ENCODE data around the gene TRAPPC13. TPM values are rescaled to one million over a fixed set of nuclear protein-coding genes. Genes with fewer than 3 reads are reported as not detected.
A peak's percentile ranks its signal among the peaks of the same experiment; 100 is the strongest.

Gene TRAPPC13, protein sequence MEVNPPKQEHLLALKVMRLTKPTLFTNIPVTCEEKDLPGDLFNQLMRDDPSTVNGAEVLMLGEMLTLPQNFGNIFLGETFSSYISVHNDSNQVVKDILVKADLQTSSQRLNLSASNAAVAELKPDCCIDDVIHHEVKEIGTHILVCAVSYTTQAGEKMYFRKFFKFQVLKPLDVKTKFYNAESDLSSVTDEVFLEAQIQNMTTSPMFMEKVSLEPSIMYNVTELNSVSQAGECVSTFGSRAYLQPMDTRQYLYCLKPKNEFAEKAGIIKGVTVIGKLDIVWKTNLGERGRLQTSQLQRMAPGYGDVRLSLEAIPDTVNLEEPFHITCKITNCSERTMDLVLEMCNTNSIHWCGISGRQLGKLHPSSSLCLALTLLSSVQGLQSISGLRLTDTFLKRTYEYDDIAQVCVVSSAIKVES
- 7.8 TPM for polyA plus RNA-seq (2012; ENCODE audit: insufficient read length, low read depth)

DNA sequence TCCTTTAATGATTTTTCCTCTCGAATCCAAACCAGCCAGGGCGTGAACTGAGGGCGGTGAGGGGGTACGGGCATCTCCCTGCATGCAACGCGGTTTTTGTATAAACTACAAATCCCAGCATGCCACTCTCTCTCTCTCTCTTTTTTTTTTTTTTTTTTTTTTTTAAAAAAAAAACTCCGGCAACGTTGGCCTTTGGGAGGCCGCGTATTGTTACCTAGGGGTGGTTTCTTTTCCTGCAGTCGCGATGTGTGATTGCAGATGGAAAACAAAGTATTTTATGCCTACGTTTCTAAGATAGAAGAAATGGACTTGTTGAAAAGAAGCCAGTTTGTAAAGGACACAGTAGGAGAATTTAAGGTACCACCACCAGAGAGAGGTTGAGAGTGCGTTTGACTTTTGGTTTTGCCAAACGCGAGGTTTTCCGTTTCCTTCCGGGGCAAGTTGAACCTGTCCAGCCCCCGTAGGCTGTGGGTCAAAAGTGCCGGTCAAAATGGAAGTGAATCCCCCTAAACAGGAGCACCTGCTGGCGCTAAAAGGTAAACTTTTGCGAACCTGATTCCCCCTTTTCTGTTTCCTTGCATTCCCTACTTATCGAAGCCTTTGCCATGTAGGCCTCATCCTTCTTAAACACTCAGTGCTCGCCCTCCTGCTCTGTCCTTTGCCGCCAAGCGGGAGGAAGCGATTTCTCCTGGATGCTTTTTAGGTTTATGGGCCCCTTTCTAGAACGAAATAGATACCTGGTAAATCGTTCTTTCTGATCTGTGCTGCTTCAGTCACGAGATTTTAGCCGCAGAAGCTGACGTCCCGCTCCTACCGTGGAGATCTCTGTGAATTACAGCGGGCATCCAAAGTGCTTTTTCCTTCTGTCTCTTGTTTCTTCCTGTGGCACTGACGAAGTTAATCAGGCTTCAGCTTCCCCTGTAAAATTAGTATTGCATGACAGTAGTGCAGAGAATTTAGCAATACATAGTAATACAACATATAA lies at the start of gene TRAPPC13, which contains the start of gene SHLD3:
Gene TRAPPC13 (plus strand): TSS at position 457 of the 985 bp plus-strand sequence. CDS start 34 bp downstream, at position 491.
Gene SHLD3 (plus strand): TSS at position 457 of the 985 bp plus-strand sequence. CDS start 4,561 bp downstream, outside the sequence.
- TF ChIP-seq FOXP2 (optimal IDR thresholded peaks at IDR 0.05; ENCODE audit: borderline replicate concordance, extremely low read depth, extremely low read length, insufficient read depth) (no peak), POLR2AphosphoS5 (IDR thresholded peaks at IDR 0.05; ENCODE audit: low read depth, low read length) (peak; percentile 62), TAF1 (IDR thresholded peaks at IDR 0.05; ENCODE audit: borderline replicate concordance, insufficient read depth, low read length) (peak; percentile 59; the same call in 1 of the 2 replicates), SIN3A (IDR thresholded peaks at IDR 0.05; ENCODE audit: borderline replicate concordance, insufficient read depth, low read length) (peak; percentile 81; the same call in 1 of the 2 replicates)
- TF ChIP-seq, protein P1, sequence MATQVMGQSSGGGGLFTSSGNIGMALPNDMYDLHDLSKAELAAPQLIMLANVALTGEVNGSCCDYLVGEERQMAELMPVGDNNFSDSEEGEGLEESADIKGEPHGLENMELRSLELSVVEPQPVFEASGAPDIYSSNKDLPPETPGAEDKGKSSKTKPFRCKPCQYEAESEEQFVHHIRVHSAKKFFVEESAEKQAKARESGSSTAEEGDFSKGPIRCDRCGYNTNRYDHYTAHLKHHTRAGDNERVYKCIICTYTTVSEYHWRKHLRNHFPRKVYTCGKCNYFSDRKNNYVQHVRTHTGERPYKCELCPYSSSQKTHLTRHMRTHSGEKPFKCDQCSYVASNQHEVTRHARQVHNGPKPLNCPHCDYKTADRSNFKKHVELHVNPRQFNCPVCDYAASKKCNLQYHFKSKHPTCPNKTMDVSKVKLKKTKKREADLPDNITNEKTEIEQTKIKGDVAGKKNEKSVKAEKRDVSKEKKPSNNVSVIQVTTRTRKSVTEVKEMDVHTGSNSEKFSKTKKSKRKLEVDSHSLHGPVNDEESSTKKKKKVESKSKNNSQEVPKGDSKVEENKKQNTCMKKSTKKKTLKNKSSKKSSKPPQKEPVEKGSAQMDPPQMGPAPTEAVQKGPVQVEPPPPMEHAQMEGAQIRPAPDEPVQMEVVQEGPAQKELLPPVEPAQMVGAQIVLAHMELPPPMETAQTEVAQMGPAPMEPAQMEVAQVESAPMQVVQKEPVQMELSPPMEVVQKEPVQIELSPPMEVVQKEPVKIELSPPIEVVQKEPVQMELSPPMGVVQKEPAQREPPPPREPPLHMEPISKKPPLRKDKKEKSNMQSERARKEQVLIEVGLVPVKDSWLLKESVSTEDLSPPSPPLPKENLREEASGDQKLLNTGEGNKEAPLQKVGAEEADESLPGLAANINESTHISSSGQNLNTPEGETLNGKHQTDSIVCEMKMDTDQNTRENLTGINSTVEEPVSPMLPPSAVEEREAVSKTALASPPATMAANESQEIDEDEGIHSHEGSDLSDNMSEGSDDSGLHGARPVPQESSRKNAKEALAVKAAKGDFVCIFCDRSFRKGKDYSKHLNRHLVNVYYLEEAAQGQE (IDR thresholded peaks at IDR 0.05; ENCODE audit: insufficient read depth in 1 of 2, low read depth in 2 of 2, low read length in 2 of 2): no peak

DNA sequence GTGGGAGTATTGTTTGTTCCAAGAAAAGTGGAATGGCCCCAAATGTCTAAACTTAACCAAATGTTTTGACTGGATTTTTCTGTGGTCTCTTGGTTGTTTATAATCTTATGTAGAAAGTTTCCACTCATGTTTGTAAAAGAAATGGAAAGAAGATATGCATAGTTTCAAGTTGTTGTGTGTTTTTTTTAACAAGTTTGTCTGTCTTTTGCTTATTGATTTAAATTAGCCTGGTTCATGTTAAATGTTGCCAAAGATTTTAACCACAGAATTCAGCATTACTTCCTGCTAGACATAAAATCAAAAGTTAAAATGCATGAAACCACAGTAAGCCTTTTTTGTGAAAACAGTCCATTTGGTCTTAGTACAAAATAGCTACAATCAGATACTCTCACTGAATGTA lies 47.7 kb upstream of the TRAPPC13 start:
- TF ChIP-seq POLR2AphosphoS5 (IDR thresholded peaks at IDR 0.05; ENCODE audit: low read depth, low read length) (no peak), TAF1 (IDR thresholded peaks at IDR 0.05; ENCODE audit: borderline replicate concordance, insufficient read depth, low read length) (no peak), FOXP2 (optimal IDR thresholded peaks at IDR 0.05; ENCODE audit: borderline replicate concordance, extremely low read depth, extremely low read length, insufficient read depth) (no peak), SIN3A (IDR thresholded peaks at IDR 0.05; ENCODE audit: borderline replicate concordance, insufficient read depth, low read length) (no peak)
- TF ChIP-seq, protein P1 (IDR thresholded peaks at IDR 0.05; ENCODE audit: insufficient read depth in 1 of 2, low read depth in 2 of 2, low read length in 2 of 2): no peak

DNA sequence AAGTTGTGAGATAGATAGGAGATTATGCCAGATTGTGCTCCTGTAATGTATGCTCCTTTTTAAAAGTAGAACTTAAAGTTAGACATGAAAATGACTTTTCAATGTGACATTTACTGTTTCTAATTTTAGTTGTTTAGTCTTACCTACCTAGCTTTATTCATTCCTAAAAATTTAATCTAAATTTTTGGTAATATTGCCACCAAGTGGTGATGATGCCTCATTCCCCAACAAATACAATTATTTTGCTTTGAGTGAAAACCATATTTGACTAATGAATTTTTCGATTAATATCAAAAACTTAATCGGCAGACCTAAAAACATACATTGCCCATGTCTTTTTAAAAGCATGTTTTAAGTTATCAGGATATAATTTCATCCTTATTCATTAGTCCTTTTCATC lies 36.1 kb upstream of the TRAPPC13 start:
- no peak for TF ChIP-seq FOXP2 (optimal IDR thresholded peaks at IDR 0.05; ENCODE audit: borderline replicate concordance, extremely low read depth, extremely low read length, insufficient read depth)
- TF ChIP-seq, protein P1 (IDR thresholded peaks at IDR 0.05; ENCODE audit: insufficient read depth in 1 of 2, low read depth in 2 of 2, low read length in 2 of 2): no peak
- no peak for TF ChIP-seq POLR2AphosphoS5 (IDR thresholded peaks at IDR 0.05; ENCODE audit: low read depth, low read length)
- no peak for TF ChIP-seq TAF1 (IDR thresholded peaks at IDR 0.05; ENCODE audit: borderline replicate concordance, insufficient read depth, low read length)
- TF ChIP-seq SIN3A (IDR thresholded peaks at IDR 0.05; ENCODE audit: borderline replicate concordance, insufficient read depth, low read length): no peak

DNA sequence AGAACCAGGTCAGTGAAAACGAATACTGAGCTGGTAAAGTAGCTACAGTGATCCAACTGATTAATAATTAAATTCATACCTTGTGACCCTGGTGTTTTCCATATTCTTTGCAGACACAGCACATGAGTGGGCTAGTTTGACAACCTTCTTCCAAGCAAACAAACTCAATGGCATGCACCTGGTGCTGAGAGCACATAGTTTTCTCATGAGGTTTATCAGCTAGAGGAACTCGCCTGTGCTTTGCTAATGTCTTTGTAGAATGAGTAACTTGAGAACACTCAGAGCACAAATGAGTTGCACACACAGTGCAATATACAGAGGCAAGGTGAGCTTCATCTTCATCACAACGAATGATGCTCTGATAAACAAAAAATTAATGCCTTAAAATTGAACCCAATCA lies 13.3 kb upstream of the TRAPPC13 start:
- TF ChIP-seq TAF1 (IDR thresholded peaks at IDR 0.05; ENCODE audit: borderline replicate concordance, insufficient read depth, low read length) (no peak), SIN3A (IDR thresholded peaks at IDR 0.05; ENCODE audit: borderline replicate concordance, insufficient read depth, low read length) (no peak), FOXP2 (optimal IDR thresholded peaks at IDR 0.05; ENCODE audit: borderline replicate concordance, extremely low read depth, extremely low read length, insufficient read depth) (no peak), POLR2AphosphoS5 (IDR thresholded peaks at IDR 0.05; ENCODE audit: low read depth, low read length) (no peak)
- TF ChIP-seq, protein P1 (IDR thresholded peaks at IDR 0.05; ENCODE audit: insufficient read depth in 1 of 2, low read depth in 2 of 2, low read length in 2 of 2): no peak
